ENCODE measurements around the gene CAMTA1.
A peak's percentile ranks its signal among the peaks of the same experiment; 100 is the strongest.
"Not testable (repeated sequence)": the region's sequence is repeated elsewhere in the genome, so short reads cannot be mapped to it uniquely, and the experiment has no call there.

The CAMTA1 gene

DNA sequence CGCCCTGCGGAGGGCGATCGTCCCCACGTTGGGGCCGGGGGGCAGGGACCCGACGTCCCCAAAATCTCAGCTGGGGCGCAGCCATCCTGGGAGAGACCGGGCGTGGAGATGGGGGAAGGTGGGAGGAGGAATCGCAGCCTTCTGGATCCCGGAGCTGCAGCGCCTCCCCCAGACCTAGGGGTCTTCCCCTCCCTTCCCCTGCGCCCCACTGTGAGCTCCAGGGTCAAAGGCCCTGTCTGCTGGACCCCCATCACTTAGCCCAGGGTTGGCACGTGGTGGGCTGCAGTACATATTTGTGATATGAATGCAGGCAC is 895.7 kb downstream of the CAMTA1 start:
- peaks cover 0 to 16% of the 10 kb centered on the region in 2 donors for H3K4me1 ChIP-seq (ENCODE audit: control insufficient read depth in 1 of 2, insufficient read depth in 2 of 2, low read length in 2 of 2)
- no peak overlapping the region for H3K27ac ChIP-seq (ENCODE audit: low read length)
- no peaks in the 10 kb centered on the region for H3K36me3 ChIP-seq (ENCODE audit: control insufficient read depth in 1 of 2, insufficient read depth in 2 of 2, low read length in 2 of 2)
- H3K9me3 ChIP-seq (ENCODE audit: control insufficient read depth in 1 of 2, low read length in 2 of 2) = no peaks in the 10 kb centered on the region
- no peaks in the 10 kb centered on the region for H3K27me3 ChIP-seq (ENCODE audit: low read depth, low read length)
- H3K4me3 ChIP-seq (ENCODE audit: low read depth in 1 of 2, low read length in 2 of 2) = peak overlapping the region; percentile 53 to 92

DNA sequence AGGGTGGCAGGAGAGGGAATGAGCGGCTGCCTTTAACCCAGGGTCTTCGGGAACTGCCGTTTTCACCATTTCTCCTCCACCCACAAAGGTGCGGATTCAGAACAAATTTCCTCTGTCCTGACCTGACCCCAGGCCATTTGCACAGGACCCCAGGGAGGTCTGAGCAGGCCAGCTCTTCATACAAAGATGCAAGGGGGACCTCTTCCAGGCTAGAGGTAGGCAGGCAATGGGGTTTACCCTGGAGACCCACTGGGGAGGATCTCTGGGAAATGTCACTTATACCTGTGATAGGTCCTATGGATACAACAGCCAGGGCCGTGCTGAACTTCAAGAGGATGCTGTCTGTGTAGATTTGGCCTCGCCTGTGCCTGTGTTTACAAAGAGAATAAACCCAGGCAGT is 896.1 kb downstream of the CAMTA1 start:
- no peak overlapping the region for H3K27ac ChIP-seq (ENCODE audit: low read length)
- no peak overlapping the region for H3K4me3 ChIP-seq (ENCODE audit: low read depth in 1 of 2, low read length in 2 of 2)
- no peaks in the 10 kb centered on the region for H3K27me3 ChIP-seq (ENCODE audit: low read depth, low read length)
- peaks cover 0 to 16% of the 10 kb centered on the region in 2 donors for H3K4me1 ChIP-seq (ENCODE audit: control insufficient read depth in 1 of 2, insufficient read depth in 2 of 2, low read length in 2 of 2)
- no peaks in the 10 kb centered on the region for H3K36me3 ChIP-seq (ENCODE audit: control insufficient read depth in 1 of 2, insufficient read depth in 2 of 2, low read length in 2 of 2)
- H3K9me3 ChIP-seq (ENCODE audit: control insufficient read depth in 1 of 2, low read length in 2 of 2) = no peaks in the 10 kb centered on the region

DNA sequence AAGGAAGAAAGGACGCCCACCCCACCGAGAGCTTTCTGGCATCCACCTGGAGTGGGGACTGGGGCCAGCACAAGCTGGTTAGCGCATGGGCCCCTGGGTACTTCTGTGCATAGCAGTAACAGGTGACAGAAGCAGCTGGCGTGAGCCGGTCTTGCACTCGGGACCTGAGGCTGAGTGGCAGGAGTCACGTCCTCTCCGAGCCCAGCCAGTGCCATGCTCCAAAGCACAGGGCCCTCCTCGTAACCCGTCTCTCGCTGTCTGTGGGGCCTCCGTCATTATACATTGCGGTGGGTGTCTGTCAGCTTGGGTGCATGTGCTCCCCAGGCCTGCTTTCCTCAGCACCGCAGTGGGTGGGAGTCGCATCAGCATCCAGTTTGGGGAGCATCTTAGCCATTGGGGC is 898.3 kb downstream of the CAMTA1 start:
- Histone ChIP-seq H3K27me3 (ENCODE audit: low read depth, low read length) (no peaks in the 10 kb centered on the region), H3K27ac (ENCODE audit: low read length) (no peak overlapping the region), H3K4me3 (ENCODE audit: low read depth in 1 of 2, low read length in 2 of 2) (no peak overlapping the region)

DNA sequence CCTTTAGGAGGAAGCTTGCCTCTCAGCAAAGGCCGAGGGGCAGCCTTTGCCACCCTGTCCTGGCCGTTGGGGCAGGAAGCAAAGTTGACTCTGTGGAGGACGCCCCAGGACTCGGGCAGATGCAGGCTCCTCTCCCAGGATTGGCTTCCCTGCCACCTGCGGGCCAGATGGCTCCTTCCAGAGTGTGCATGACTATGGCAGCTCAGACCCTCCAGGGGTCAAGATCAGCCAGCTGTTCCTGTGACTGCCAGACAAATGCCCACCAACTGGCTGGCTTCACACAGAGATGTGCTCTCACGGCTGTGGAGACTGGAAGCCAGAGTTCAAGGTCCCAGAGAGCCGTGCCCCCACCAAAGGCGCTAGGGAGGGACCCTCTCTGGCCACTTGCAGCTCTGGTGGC is 898.9 kb downstream of the CAMTA1 start:
- peaks cover 0 to 16% of the 10 kb centered on the region in 2 donors for H3K4me1 ChIP-seq (ENCODE audit: control insufficient read depth in 1 of 2, insufficient read depth in 2 of 2, low read length in 2 of 2)
- no peaks in the 10 kb centered on the region for H3K36me3 ChIP-seq (ENCODE audit: control insufficient read depth in 1 of 2, insufficient read depth in 2 of 2, low read length in 2 of 2)
- H3K27me3 ChIP-seq (ENCODE audit: low read depth, low read length) = no peaks in the 10 kb centered on the region
- H3K9me3 ChIP-seq (ENCODE audit: control insufficient read depth in 1 of 2, low read length in 2 of 2) = no peaks in the 10 kb centered on the region
- H3K27ac ChIP-seq (ENCODE audit: low read length) = no peak overlapping the region
- H3K4me3 ChIP-seq (ENCODE audit: low read depth in 1 of 2, low read length in 2 of 2) = no peak overlapping the region

More for the DNA sequence above, 898.3 kb downstream of the CAMTA1 start:
- Histone ChIP-seq H3K4me1 (ENCODE audit: control insufficient read depth in 1 of 2, insufficient read depth in 2 of 2, low read length in 2 of 2) (peaks cover 0 to 16% of the 10 kb centered on the region in 2 donors), H3K36me3 (ENCODE audit: control insufficient read depth in 1 of 2, insufficient read depth in 2 of 2, low read length in 2 of 2) (no peaks in the 10 kb centered on the region), H3K9me3 (ENCODE audit: control insufficient read depth in 1 of 2, low read length in 2 of 2) (no peaks in the 10 kb centered on the region)

DNA sequence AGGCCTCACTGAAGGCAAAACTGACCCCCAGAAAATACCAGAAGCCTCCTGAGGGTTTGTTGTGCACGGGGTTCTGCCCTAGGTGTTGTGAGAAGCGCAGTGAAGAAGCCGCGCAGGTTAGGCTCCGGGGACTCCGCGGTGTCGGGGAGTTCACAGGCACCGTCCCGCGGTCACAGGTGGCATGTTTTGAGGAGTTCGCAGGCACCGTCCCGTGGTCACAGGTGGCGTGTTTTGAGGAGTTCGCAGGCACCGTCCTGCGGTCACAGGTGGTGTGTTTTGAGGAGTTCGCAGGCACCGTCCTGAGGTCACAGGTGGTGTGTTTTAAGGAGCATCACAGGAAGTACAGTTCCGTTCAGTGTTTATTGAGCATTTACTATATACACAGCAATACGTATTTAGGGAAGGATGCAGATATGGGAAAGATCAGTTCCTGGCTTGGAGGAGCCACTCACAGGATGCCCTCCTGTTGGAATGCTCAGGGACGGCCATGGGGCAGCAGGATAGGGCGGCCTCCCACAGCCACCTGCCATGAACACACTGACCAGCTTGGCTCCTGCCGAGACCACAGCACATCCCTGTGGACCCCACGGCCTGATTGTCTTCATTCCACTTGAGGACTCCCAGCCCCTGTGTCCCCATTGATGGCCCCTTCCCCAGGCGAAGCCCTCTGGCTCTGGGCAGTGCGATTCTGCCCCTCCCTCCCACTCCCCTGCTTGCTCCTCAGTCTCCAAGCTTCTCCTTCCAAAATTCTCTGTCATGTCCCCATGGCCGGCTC is 899.8 kb downstream of the CAMTA1 start:
- Histone ChIP-seq H3K27ac (ENCODE audit: low read length) (no peak overlapping the region), H3K4me3 (ENCODE audit: low read depth in 1 of 2, low read length in 2 of 2) (no peak overlapping the region), H3K9me3 (ENCODE audit: control insufficient read depth in 1 of 2, low read length in 2 of 2) (no peaks in the 10 kb centered on the region), H3K27me3 (ENCODE audit: low read depth, low read length) (no peaks in the 10 kb centered on the region), H3K36me3 (ENCODE audit: control insufficient read depth in 1 of 2, insufficient read depth in 2 of 2, low read length in 2 of 2) (no peaks in the 10 kb centered on the region), H3K4me1 (ENCODE audit: control insufficient read depth in 1 of 2, insufficient read depth in 2 of 2, low read length in 2 of 2) (peaks cover 0 to 7% of the 10 kb centered on the region in 2 donors)

DNA sequence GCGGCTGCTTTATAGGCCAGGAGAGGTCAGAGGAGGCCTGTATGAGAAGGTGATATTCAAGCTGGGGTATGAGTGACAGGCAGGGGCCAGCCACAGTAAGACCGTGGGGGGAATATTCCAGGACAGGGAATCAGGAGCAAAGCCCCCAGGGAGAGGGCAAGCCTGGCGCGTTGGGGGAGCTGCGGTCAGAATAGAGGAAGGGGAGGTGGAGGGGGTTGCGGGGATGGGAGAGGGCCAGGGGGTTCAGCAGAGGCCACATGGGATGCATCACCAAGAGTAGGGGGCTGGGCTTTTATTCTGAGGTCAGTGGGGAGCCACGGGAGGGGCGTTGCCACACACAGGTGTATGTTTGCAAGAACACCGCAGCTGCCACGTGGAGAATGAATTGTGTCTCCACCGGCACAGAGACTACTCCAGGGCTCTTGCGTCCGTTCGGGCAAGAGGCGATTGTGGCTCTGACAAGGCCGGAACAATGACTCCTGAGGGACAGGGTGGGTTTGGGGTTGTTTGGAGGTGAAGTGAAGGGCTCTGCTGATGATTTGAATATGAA is 901.1 kb downstream of the CAMTA1 start:
- Histone ChIP-seq H3K27ac (ENCODE audit: low read length) (no peak overlapping the region), H3K4me1 (ENCODE audit: control insufficient read depth in 1 of 2, insufficient read depth in 2 of 2, low read length in 2 of 2) (no peaks in the 10 kb centered on the region), H3K4me3 (ENCODE audit: low read depth in 1 of 2, low read length in 2 of 2) (no peak overlapping the region), H3K9me3 (ENCODE audit: control insufficient read depth in 1 of 2, low read length in 2 of 2) (no peaks in the 10 kb centered on the region), H3K27me3 (ENCODE audit: low read depth, low read length) (no peaks in the 10 kb centered on the region), H3K36me3 (ENCODE audit: control insufficient read depth in 1 of 2, insufficient read depth in 2 of 2, low read length in 2 of 2) (no peaks in the 10 kb centered on the region)

DNA sequence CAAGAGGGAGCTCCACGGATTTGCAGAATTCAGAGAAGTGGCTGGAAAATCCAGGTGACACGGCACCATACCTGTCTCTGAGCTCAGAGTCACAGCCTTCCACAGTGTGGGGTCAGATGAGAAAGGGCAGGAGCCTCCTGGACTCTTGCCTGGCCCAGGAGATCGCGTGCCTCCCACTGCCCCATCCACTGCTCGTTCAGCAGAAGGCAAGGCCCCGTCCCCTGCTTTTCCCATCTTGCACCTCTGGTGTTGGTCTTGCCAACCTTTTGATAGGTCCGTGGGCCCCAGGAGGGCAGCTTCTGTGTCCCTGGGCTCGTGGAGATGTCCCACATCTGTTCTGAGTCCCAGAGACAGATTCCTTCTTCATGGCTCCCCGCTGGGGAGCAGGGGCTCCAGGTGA is 902.2 kb downstream of the CAMTA1 start:
- H3K4me1 ChIP-seq (ENCODE audit: control insufficient read depth in 1 of 2, insufficient read depth in 2 of 2, low read length in 2 of 2) = no peaks in the 10 kb centered on the region
- no peak overlapping the region for H3K4me3 ChIP-seq (ENCODE audit: low read depth in 1 of 2, low read length in 2 of 2)
- H3K27ac ChIP-seq (ENCODE audit: low read length) = no peak overlapping the region
- H3K9me3 ChIP-seq (ENCODE audit: control insufficient read depth in 1 of 2, low read length in 2 of 2) = no peaks in the 10 kb centered on the region
- no peaks in the 10 kb centered on the region for H3K27me3 ChIP-seq (ENCODE audit: low read depth, low read length)
- no peaks in the 10 kb centered on the region for H3K36me3 ChIP-seq (ENCODE audit: control insufficient read depth in 1 of 2, insufficient read depth in 2 of 2, low read length in 2 of 2)

DNA sequence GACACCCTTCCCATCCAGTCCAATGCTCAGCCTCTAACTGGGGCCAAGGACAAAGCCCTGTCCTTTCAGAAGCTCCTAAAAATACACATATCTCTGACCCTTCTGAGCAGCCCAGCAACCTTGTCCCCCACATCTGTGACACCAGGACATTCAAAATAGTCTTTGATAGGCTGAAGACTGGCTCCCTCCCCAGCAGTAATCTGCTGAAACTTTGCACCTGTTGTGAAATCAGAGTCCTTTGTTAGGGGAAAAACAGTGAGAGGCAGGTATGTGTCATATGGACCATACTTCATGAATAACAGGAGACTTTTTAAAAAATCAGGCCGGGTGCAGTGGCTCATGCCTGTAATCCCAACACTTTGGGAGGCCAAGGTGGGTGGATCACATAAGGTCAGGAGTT is 903.4 kb downstream of the CAMTA1 start:
- Histone ChIP-seq H3K4me1 (ENCODE audit: control insufficient read depth in 1 of 2, insufficient read depth in 2 of 2, low read length in 2 of 2) (no peaks in the 10 kb centered on the region), H3K9me3 (ENCODE audit: control insufficient read depth in 1 of 2, low read length in 2 of 2) (peaks cover 0 to 3% of the 10 kb centered on the region in 2 donors), H3K4me3 (ENCODE audit: low read depth in 1 of 2, low read length in 2 of 2) (no peak overlapping the region), H3K36me3 (ENCODE audit: control insufficient read depth in 1 of 2, insufficient read depth in 2 of 2, low read length in 2 of 2) (no peaks in the 10 kb centered on the region), H3K27ac (ENCODE audit: low read length) (no peak overlapping the region), H3K27me3 (ENCODE audit: low read depth, low read length) (no peaks in the 10 kb centered on the region)

DNA sequence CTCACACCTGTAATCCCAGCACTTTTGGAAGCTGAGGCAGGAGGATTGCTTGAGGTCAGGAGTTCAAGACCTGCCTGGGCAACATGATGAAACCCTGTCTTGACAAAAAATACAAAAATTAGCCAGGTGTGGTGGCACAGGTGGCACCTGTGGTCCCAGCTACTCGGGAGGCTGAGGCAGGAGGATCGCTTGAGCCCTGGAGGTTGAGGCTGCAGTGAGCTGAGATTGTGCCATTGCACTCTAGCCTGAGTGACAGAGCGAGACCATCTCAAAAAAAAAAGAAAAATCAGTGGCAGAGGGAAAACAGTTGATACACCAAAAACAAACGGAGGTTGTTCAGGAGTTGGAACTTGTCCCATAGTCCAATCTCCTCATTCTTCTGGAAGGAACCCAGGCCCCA is 904.1 kb downstream of the CAMTA1 start:
- H3K36me3 ChIP-seq (ENCODE audit: control insufficient read depth in 1 of 2, insufficient read depth in 2 of 2, low read length in 2 of 2); H3K27ac ChIP-seq (ENCODE audit: low read length); H3K27me3 ChIP-seq (ENCODE audit: low read depth, low read length); H3K4me3 ChIP-seq (ENCODE audit: low read depth in 1 of 2, low read length in 2 of 2); H3K4me1 ChIP-seq (ENCODE audit: control insufficient read depth in 1 of 2, insufficient read depth in 2 of 2, low read length in 2 of 2); H3K9me3 ChIP-seq (ENCODE audit: control insufficient read depth in 1 of 2, low read length in 2 of 2): not testable (repeated sequence)

DNA sequence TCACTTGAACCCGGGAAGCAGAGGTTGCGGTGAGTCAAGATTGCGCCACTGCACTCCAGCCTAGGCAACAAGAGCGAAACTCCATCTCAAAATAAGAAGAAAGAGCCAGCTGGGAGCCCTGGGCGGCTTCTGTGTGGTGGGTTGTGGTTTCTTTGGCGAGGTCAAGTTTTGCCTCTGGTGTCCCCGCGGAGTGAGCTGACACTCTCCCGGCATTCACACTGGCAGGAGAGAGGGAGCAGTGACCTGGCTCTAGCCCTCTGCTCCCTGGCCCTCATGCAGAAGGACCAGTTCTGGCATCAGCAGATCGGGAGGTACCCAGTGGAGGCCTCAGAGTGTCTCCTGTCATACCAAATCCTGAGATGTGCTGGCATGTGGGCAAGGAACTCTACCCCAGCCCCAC is 904.8 kb downstream of the CAMTA1 start:
- H3K27me3 ChIP-seq (ENCODE audit: low read depth, low read length) = no peaks in the 10 kb centered on the region
- H3K4me1 ChIP-seq (ENCODE audit: control insufficient read depth in 1 of 2, insufficient read depth in 2 of 2, low read length in 2 of 2) = no peaks in the 10 kb centered on the region
- H3K4me3 ChIP-seq (ENCODE audit: low read depth in 1 of 2, low read length in 2 of 2) = no peak overlapping the region
- H3K36me3 ChIP-seq (ENCODE audit: control insufficient read depth in 1 of 2, insufficient read depth in 2 of 2, low read length in 2 of 2) = no peaks in the 10 kb centered on the region
- H3K9me3 ChIP-seq (ENCODE audit: control insufficient read depth in 1 of 2, low read length in 2 of 2) = peaks cover 0 to 3% of the 10 kb centered on the region in 2 donors
- no peak overlapping the region for H3K27ac ChIP-seq (ENCODE audit: low read length)

DNA sequence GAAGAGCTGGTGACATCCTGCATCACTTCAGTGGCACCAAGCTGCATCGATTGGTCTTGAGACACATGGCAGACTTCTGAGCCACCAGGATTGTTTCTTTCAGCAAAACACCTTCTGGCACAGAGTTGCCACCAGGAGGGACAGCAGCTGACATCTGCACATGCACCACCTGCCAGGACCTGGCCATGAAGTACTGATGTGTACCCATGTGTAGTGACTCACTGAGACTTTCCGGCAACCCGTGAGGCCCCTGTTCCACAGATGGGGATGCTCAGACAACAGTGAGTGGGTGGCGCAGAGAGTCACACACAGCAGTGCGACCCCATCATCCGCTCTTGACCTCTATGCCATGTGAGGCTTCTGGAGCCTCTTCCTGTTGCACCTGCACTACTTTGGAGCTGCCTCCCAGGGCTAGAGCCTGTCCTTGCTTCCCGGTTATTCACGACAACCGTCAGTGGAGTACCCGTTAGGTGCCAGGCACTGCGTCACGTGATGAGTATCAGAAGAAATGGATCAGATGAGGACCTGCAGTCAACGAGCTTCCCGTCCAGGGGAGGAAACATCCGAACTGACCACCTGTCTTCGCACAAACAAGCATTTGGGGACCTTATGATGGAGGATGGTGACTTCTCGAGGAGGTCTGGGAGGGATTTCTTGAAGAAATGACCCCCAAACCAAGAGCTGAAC is 905.4 kb downstream of the CAMTA1 start:
- Histone ChIP-seq H3K4me3 (ENCODE audit: low read depth in 1 of 2, low read length in 2 of 2) (no peak overlapping the region), H3K36me3 (ENCODE audit: control insufficient read depth in 1 of 2, insufficient read depth in 2 of 2, low read length in 2 of 2) (no peaks in the 10 kb centered on the region), H3K27ac (ENCODE audit: low read length) (no peak overlapping the region), H3K4me1 (ENCODE audit: control insufficient read depth in 1 of 2, insufficient read depth in 2 of 2, low read length in 2 of 2) (no peaks in the 10 kb centered on the region), H3K9me3 (ENCODE audit: control insufficient read depth in 1 of 2, low read length in 2 of 2) (peaks cover 0 to 3% of the 10 kb centered on the region in 2 donors), H3K27me3 (ENCODE audit: low read depth, low read length) (no peaks in the 10 kb centered on the region)

Data from muscle layer of duodenum (tissue), 2 donors.